GM18517 (cell line): ENCODE data around the gene ZNF318.
"Not testable (repeated sequence)": the region's sequence is repeated elsewhere in the genome, so short reads cannot be mapped to it uniquely, and the experiment has no call there.

Source experiments
- ATAC-seq: cut with Tn5 transposase; IDR thresholded peaks from one replicate; pipeline ENCODE4 v1.9.1; 2021; ENCODE audit warnings: mild to moderate bottlenecking, moderate library complexity; ENCODE audit not compliant: unreplicated experiment

ZNF318 gene

GRCh38 chr6:43369174-43370002 is at the start of gene ZNF318:
Gene ZNF318, minus strand, starts transcription at chr6:43369647. Its CDS starts 282 bp downstream, at chr6:43369365.
- ATAC-seq, result peak; percentile 68

GRCh38 chr6:43416935-43417334 is 47.5 kb upstream of the ZNF318 start:
- no peak for ATAC-seq

- not testable (repeated sequence) for ATAC-seq
Observed at GRCh38 chr6:43415275-43415674, 45.8 kb upstream of the ZNF318 start.

- no peak for ATAC-seq
Observed at GRCh38 chr6:43413002-43413401, 43.6 kb upstream of the ZNF318 start.

GRCh38 chr6:43412541-43412940 is 43.1 kb upstream of the ZNF318 start:
- no peak for ATAC-seq

GRCh38 chr6:43410776-43411175 is 41.3 kb upstream of the ZNF318 start:
- not testable (repeated sequence) for ATAC-seq

GRCh38 chr6:43408259-43408658 is 38.8 kb upstream of the ZNF318 start:
- no peak for ATAC-seq

GRCh38 chr6:43407296-43407695 is 37.8 kb upstream of the ZNF318 start:
- no peak for ATAC-seq

GRCh38 chr6:43405354-43405753 is 35.9 kb upstream of the ZNF318 start:
- no peak for ATAC-seq

- ATAC-seq, result no peak
Observed at GRCh38 chr6:43402820-43403219, 33.4 kb upstream of the ZNF318 start.

- ATAC-seq, result no peak
Observed at GRCh38 chr6:43401730-43402129, 32.3 kb upstream of the ZNF318 start.

GRCh38 chr6:43399932-43400487 is 30.6 kb upstream of the ZNF318 start:
- ATAC-seq, result no peak

- no peak for ATAC-seq
Observed at GRCh38 chr6:43396408-43397149, 27.1 kb upstream of the ZNF318 start.

GRCh38 chr6:43395776-43396175 is 26.3 kb upstream of the ZNF318 start:
- ATAC-seq, result no peak

- no peak for ATAC-seq
Observed at GRCh38 chr6:43394982-43395381, 25.5 kb upstream of the ZNF318 start.

- ATAC-seq, result no peak
Observed at GRCh38 chr6:43393602-43394001, 24.2 kb upstream of the ZNF318 start.

GRCh38 chr6:43393133-43393532 is 23.7 kb upstream of the ZNF318 start:
- not testable (repeated sequence) for ATAC-seq

- ATAC-seq, result no peak
Observed at GRCh38 chr6:43391440-43392031, 22.1 kb upstream of the ZNF318 start.

GRCh38 chr6:43390753-43391439 is 21.4 kb upstream of the ZNF318 start:
- ATAC-seq, result not testable (repeated sequence)

GRCh38 chr6:43389730-43390295 is 20.4 kb upstream of the ZNF318 start:
- no peak for ATAC-seq
